Measurements from ENCODE around the gene YWHAH.

YWHAH gene

GRCh38 chr22:31943978-31944699 lies at the start of gene YWHAH:
Gene YWHAH (plus strand): TSS chr22:31944535. CDS start chr22:31944734, 199 bp downstream.
- Histone ChIP-seq H3K36me3 (ENCODE audit: low read length) (peaks cover 15% of the 10 kb centered on the region; the same call in 1 of the 2 replicates), H3K4me2 (ENCODE audit: low read depth, low read length, poor library complexity, severe bottlenecking) (peak within 1 kb of the TSS; percentile 77), H3K9ac (ENCODE audit: low read length) (peak within 1 kb of the TSS; percentile 88), H3K27me3 (ENCODE audit: low read length) (no peaks in the 10 kb centered on the region), H3K79me2 (ENCODE audit: insufficient read depth, low read length) (peaks cover 42% of the 10 kb centered on the region), H4K20me1 (ENCODE audit: low read depth, low read length) (peaks cover 6% of the 10 kb centered on the region; the same call in 1 of the 2 replicates), H3K27ac (ENCODE audit: low read depth, low read length) (peak within 1 kb of the TSS; percentile 83), H3K4me3 (ENCODE audit: insufficient read depth, low read length, poor library complexity, severe bottlenecking) (peak within 1 kb of the TSS; percentile 88), H2AFZ (ENCODE audit: low read depth, low read length, severe bottlenecking) (peak within 1 kb of the TSS; percentile 96), H3K9me2 (replicated peaks; ENCODE audit: insufficient read depth, low read length) (no peaks in the 10 kb centered on the region), H3F3A (ENCODE audit: insufficient read depth) (peaks cover 22% of the 10 kb centered on the region), H3K9me3 (ENCODE audit: insufficient read depth, low read length) (no peaks in the 10 kb centered on the region)
- TF ChIP-seq, protein P1, sequence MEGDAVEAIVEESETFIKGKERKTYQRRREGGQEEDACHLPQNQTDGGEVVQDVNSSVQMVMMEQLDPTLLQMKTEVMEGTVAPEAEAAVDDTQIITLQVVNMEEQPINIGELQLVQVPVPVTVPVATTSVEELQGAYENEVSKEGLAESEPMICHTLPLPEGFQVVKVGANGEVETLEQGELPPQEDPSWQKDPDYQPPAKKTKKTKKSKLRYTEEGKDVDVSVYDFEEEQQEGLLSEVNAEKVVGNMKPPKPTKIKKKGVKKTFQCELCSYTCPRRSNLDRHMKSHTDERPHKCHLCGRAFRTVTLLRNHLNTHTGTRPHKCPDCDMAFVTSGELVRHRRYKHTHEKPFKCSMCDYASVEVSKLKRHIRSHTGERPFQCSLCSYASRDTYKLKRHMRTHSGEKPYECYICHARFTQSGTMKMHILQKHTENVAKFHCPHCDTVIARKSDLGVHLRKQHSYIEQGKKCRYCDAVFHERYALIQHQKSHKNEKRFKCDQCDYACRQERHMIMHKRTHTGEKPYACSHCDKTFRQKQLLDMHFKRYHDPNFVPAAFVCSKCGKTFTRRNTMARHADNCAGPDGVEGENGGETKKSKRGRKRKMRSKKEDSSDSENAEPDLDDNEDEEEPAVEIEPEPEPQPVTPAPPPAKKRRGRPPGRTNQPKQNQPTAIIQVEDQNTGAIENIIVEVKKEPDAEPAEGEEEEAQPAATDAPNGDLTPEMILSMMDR (IDR thresholded peaks at IDR 0.05; ENCODE audit: insufficient read depth, low read length, poor library complexity, severe bottlenecking), result no peak
- no peak for TF ChIP-seq EZH2phosphoT487 (conservative IDR thresholded peaks at IDR 0.05; ENCODE audit: low read length)

GRCh38 chr22:31895411-31896123 lies 48.8 kb upstream of the YWHAH start:
- Histone ChIP-seq H3K9me2 (replicated peaks; ENCODE audit: insufficient read depth, low read length) (no peaks in the 10 kb centered on the region), H3K27ac (ENCODE audit: low read depth, low read length) (no peak overlapping the region), H2AFZ (ENCODE audit: low read depth, low read length, severe bottlenecking) (no peak overlapping the region), H3K4me3 (ENCODE audit: insufficient read depth, low read length, poor library complexity, severe bottlenecking) (no peak overlapping the region), H3K9ac (ENCODE audit: low read length) (no peak overlapping the region), H4K20me1 (ENCODE audit: low read depth, low read length) (no peaks in the 10 kb centered on the region), H3K27me3 (ENCODE audit: low read length) (no peaks in the 10 kb centered on the region), H3K9me3 (ENCODE audit: insufficient read depth, low read length) (no peaks in the 10 kb centered on the region), H3K4me2 (ENCODE audit: low read depth, low read length, poor library complexity, severe bottlenecking) (no peak overlapping the region), H3F3A (ENCODE audit: insufficient read depth) (no peaks in the 10 kb centered on the region), H3K79me2 (ENCODE audit: insufficient read depth, low read length) (no peaks in the 10 kb centered on the region), H3K36me3 (ENCODE audit: low read length) (peaks cover 9% of the 10 kb centered on the region; the same call in 1 of the 2 replicates)
- TF ChIP-seq, protein P1 (IDR thresholded peaks at IDR 0.05; ENCODE audit: insufficient read depth, low read length, poor library complexity, severe bottlenecking), result no peak
- no peak for TF ChIP-seq EZH2phosphoT487 (conservative IDR thresholded peaks at IDR 0.05; ENCODE audit: low read length)

DNA sequence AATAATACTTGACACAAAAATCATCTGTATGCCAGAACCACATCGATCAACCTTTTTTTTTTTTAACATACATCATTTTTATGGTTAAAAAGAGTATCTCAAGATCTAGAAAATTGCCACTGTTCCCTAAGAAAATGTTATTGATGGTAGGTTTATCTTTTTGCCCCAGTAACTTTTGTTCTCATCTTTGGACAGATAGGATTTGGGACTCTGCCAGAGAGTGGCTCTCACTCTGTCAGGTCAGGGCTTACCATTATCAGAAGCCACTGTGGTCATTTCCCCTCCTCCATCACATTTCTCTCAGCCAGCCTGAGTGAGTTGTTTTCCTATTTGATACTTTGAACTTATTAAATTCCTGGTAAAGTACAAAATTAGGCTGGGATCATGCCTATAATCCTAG lies 47.9 kb upstream of the YWHAH start:
- Histone ChIP-seq H3K9ac (ENCODE audit: low read length) (no peak overlapping the region), H3K27me3 (ENCODE audit: low read length) (no peaks in the 10 kb centered on the region), H3K9me3 (ENCODE audit: insufficient read depth, low read length) (no peaks in the 10 kb centered on the region), H3K36me3 (ENCODE audit: low read length) (peaks cover 9% of the 10 kb centered on the region; the same call in 1 of the 2 replicates), H4K20me1 (ENCODE audit: low read depth, low read length) (no peaks in the 10 kb centered on the region), H3K4me3 (ENCODE audit: insufficient read depth, low read length, poor library complexity, severe bottlenecking) (no peak overlapping the region), H3F3A (ENCODE audit: insufficient read depth) (no peaks in the 10 kb centered on the region), H3K9me2 (replicated peaks; ENCODE audit: insufficient read depth, low read length) (no peaks in the 10 kb centered on the region), H3K4me2 (ENCODE audit: low read depth, low read length, poor library complexity, severe bottlenecking) (no peak overlapping the region), H3K27ac (ENCODE audit: low read depth, low read length) (no peak overlapping the region), H3K79me2 (ENCODE audit: insufficient read depth, low read length) (no peaks in the 10 kb centered on the region), H2AFZ (ENCODE audit: low read depth, low read length, severe bottlenecking) (no peak overlapping the region)
- TF ChIP-seq EZH2phosphoT487 (conservative IDR thresholded peaks at IDR 0.05; ENCODE audit: low read length), result no peak
- TF ChIP-seq, protein P1 (IDR thresholded peaks at IDR 0.05; ENCODE audit: insufficient read depth, low read length, poor library complexity, severe bottlenecking), result no peak
